RWPE1 (cell line): Measurements from ENCODE around the gene PRR33.

Experiments used
- CTCF ChIA-PET: fragments of 350-600 bp; sonication (Branson Sonifier 250); formaldehyde crosslinking; extraction: SDS; loops from one replicate; lab custom pipeline; 2021; lab: Yijun Ruan, JAX
- POLR2A ChIA-PET: fragments of 400-600 bp; formaldehyde crosslinking; extraction: SDS; loops from one replicate; lab custom pipeline; 2020; ENCODE audit warnings: antibody characterized with exemption; ENCODE audit not compliant: low non-redundant PET; lab: Yijun Ruan, JAX
- DNase-seq: peaks from one replicate; pipeline ENCODE4 v3.0.0; 2012; ENCODE audit warnings: low spot score
- H3K27ac ChIP-seq: fragments of 450-650 bp; 2 replicates; pipeline ENCODE4 v1.5.1; 2017
- CTCF ChIP-seq: fragments of 450-650 bp; conservative IDR thresholded peaks from 2 replicates; pipeline ENCODE4 v1.5.1; 2017; ENCODE audit warnings: low read depth, mild to moderate bottlenecking

The PRR33 gene

GRCh38 chr11:1936072-1936780 lies 44.5 kb upstream of the PRR33 start:
- POLR2A ChIA-PET = no interaction called here
- DNase-seq = no peak
- H3K27ac ChIP-seq = no peak overlapping the region
- no peak for TF ChIP-seq CTCF
- CTCF ChIA-PET = interaction anchor here (0.6 kb wide), 2 partner anchors 19 to 732 kb away, joined by 3 to 4 read pairs; no protein-coding TSS in a partner anchor

GRCh38 chr11:1935156-1936071 lies 43.7 kb upstream of the PRR33 start:
- no peak overlapping the region for H3K27ac ChIP-seq
- POLR2A ChIA-PET = no interaction called here
- DNase-seq = no peak
- TF ChIP-seq CTCF = no peak
- CTCF ChIA-PET = interaction anchor here (0.5 to 1.4 kb wide), 4 partner anchors 16 to 296 kb away, joined by 3 to 4 read pairs (median 4); partner anchors contain the start of gene TNNT3

DNA sequence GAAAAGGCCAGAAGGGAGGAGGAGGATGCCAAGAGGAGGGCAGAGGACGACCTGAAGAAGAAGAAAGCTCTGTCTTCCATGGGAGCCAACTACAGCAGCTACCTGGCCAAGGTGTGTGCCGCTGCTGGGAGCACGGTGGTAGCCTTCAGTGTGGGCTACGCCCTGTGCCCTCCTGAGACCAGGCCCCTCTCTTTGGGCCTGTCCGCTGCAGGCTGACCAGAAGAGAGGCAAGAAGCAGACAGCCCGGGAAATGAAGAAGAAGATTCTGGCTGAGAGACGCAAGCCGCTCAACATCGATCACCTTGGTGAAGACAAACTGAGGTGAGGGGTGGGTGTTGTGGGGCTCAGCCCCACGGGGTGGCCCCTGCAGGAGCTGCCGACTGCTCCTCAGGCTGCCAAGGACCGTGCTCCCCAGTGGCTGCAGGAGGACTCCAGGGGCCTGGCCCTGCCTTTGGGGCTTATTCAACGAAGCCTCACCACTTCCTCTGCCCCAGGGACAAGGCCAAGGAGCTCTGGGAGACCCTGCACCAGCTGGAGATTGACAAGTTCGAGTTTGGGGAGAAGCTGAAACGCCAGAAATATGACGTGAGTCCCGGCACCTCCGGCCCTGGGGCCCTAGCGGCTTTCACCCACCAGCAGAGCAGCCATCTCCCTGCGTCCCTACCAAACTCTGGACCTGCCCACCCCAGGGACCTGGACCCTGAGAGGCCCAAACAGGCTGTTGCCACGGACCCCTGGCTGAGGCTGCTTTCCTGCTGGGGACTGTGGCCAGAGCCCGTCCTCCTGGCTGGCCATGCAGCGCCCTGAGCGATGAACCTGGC lies 42.9 kb upstream of the PRR33 start:
- H3K27ac ChIP-seq = no peak overlapping the region
- no peak for DNase-seq
- CTCF ChIA-PET = interaction anchor here (0.7 to 1.4 kb wide), 3 partner anchors 15 to 233 kb away, joined by 3 to 4 read pairs (median 4); partner anchors contain the start of gene TNNT3
- POLR2A ChIA-PET = interaction anchor here (0.5 kb wide), 1 partner anchor 38 kb away, joined by 3 read pairs; no protein-coding TSS in a partner anchor
- TF ChIP-seq CTCF = no peak

DNA sequence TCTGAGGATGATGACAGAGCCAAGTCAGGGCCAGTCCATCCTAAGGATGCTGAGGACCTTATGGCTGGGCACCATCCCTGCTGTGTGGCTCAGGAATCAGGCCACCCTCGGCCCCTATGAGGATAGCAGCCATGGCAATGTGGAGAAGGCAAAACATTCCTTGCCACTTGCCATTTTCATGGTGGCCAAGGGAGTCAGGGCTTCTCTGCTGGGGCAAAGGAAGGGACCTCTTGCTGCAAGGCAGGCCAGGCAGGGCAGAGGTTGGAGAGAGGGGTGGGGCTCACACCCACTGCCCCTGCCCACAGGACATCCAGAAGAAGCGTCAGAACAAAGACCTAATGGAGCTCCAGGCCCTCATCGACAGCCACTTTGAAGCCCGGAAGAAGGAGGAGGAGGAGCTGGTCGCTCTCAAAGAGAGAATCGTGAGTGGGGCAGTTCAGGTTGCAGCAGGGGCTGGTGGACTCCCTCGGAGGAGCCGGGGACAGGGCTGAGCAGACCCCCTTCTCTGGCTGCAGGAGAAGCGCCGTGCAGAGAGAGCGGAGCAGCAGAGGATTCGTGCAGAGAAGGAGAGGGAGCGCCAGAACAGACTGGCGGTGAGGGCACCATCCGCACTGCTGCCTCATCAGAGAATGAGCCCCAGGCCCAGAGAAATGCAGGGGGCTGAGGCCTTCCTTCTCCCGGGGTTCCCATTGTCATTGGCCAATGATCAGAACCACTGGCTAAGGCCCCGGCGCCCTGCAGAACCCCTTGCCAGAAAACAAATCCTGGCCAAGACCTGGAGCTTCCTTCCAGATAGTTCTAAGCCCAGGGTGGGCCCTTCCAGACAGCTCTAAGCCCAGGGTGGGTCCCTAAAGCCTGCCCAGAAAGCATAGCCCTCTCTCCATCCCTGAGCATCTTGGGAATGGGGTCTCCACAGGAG lies 42.0 kb upstream of the PRR33 start:
- H3K27ac ChIP-seq = no peak overlapping the region
- TF ChIP-seq CTCF = no peak
- CTCF ChIA-PET = interaction anchor here (0.7 kb wide), 1 partner anchor 232 kb away, joined by 3 read pairs; no protein-coding TSS in a partner anchor
- DNase-seq = no peak
- POLR2A ChIA-PET = no interaction called here

- TF ChIP-seq CTCF = no peak
- CTCF ChIA-PET = no interaction called here
- POLR2A ChIA-PET = no interaction called here
Observed at GRCh38 chr11:1932681-1933080, 41.0 kb upstream of the PRR33 start.

More at GRCh38 chr11:1932681-1933080, 41.0 kb upstream of the PRR33 start:
- H3K27ac ChIP-seq = no peak overlapping the region
- DNase-seq = no peak
